Glomerular visceral epithelial cell (primary cell): ENCODE data around the gene PPP2R3C.
"Not testable (repeated sequence)": the region's sequence is repeated elsewhere in the genome, so short reads cannot be mapped to it uniquely, and the experiment has no call there.

ENCODE experiments used
- DNase-seq: peaks from one replicate; pipeline ENCODE4 v3.0.0-alpha.2; 2016; ENCODE audit errors: extremely low spot score

The PPP2R3C gene

DNA sequence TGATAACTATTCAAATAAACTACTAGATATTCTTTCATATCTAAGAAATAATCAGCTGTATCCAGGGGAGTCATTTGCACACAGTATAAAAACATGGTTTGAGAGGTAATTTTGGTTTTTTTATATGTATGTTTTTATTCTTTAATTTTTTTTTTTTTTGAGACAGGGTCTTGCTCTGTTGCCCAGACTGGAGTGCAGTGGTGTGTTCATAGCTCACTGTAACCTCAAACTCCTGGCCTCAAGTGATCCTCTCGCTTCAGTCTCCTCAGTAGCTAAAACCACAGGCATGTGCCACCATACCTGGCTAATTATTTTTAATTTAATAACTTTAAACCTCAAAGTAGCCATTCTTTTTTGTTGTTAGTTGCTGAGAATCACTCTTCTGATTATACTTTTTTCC lies 2.3 kb upstream of the PPP2R3C start:
- DNase-seq, result peak; percentile 30

DNA sequence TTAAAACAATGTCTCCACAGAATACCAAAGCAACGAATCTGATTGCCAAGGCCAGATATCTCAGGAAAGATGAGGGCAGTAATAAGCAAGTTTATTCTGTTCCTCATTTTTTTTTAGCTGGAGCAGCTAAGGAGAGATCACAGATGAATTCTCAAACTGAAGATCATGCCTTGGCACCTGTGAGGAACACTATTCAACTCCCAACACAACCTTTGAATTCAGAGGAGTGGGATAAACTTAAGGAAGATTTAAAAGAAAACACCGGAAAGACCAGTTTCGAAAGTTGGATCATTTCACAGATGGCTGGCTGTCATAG lies 1.6 kb upstream of the PPP2R3C start:
- DNase-seq, result no peak

DNA sequence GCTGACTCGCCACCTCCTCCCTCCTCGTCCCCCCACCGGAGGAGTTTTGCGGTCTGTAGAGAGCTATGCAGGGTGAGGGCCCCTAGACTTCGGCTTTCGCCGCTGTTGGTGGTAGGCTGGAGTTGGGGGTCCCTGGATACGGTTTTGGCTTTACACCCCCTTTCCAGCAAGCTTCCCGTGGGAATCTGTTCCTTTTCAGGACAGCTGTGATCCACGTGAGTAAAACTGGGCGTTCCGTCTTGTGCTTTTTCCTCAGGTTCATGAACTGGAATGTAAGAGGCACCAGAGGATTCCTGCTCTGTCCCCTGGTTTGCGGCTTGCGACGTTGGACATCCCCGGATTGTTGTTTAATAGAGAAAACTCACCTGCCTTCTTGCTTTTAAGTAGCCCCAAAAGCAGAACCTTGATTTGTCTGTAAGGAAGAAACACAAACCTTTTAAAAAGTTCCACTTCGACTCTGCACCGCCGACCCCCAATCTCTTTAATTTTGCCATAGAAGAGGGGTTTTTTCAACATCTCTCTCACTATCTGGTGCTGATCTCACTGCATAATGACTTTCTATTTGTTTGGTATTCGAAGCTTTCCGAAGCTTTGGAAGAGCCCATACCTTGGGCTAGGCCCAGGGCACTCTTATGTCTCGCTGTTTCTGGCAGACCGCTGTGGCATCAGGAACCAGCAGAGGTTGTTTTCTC lies 1.1 kb upstream of the PPP2R3C start:
- DNase-seq, result peak; percentile 10

DNA sequence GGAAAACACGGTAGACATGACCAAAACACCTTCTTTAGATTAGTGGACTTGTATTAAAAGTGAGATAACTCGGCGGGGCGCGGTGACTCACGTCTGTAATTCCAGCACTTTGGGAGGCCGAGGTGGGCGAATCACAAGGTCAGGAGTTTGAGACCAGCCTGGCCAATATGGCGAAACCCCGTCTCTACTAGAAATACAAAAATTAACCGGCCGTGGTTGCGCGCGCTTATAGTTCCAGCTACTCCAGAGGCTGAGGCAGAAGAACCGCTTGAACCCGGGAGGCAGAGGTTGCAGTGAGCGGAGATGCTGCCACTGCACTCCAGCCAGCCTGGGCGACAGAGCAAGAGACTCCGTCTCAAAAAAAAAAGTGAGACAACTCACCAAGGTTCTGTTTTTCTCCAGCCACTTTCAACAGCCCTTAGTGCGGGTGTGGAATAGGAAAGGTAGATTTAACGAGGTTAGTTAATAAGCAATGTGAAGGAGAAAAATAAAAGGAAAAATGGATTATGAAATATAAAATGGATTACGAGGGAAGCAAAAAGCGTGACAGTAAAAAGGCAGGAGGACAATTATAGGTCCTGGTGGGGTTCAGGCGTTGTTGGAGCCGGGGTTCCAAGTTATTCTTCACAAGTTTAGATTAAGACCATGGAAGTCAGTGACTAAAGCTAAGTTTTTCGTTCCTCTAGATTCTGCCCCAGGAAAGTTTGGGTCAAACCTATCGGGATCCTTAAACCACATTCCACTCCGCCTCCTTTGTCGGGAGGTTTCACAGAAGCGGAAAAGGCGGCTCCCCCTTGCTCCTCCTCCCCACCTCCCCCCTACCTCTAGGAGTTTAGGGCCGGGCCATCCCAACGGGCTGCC lies 534 bp downstream of the PPP2R3C start:
- peak; percentile 21 for DNase-seq

DNA sequence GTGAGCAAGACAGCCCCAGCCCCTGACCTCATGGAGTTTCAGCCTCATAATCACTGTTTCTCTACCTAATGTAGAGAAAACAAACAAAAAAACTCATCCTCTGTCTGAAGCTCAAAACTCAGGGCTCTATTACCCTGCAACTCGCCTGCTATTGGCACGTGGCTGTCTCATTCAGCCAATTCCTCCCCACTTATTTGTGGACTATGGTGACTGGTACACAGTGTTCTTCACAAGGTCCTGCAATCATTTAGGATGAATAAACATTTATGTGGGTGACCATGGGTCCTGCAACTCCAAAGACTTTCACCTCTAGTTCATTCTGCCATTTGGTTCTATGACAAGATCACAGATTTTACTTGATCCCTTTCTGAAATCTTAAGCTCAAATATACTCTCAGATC lies 4.7 kb downstream of the PPP2R3C start:
- DNase-seq, result no peak

DNA sequence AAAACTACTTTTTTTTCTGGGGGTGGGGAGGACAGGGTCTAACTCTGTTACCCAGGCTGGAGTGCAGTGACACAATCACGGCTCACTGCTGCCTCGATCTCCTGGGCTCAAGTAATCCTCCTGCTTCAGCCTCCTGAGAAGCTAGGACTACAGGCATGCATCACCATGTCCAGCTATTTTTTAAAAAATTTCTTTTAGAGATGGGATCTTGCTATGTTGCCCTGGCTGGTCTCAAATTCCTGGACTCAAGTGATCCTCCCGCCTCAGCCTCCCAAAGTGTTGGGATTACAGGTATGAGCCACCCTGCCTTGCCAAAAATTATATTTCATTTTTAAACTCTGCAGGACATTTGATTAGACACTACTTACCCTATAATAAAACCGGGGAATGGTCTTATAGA lies 5.5 kb downstream of the PPP2R3C start:
- DNase-seq, result no peak

DNA sequence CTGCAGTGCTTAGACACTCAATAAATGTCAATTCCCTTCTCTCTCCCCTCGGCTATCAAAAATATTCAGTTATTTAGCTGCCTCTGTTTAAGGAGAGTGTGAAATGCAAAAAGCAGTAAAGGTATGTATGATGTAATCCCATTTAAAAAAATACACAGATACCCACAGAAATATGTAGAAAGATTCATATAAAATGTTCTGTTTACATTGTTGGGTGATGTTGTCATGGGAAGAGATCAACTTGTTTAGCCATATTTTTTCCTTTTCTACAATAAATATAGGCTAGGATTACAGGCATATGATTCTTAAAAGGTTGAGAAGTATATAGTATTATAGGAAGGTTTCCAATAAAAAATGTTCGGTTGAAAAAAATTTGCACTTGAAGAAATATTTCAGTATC lies 7.8 kb downstream of the PPP2R3C start:
- no peak for DNase-seq

DNA sequence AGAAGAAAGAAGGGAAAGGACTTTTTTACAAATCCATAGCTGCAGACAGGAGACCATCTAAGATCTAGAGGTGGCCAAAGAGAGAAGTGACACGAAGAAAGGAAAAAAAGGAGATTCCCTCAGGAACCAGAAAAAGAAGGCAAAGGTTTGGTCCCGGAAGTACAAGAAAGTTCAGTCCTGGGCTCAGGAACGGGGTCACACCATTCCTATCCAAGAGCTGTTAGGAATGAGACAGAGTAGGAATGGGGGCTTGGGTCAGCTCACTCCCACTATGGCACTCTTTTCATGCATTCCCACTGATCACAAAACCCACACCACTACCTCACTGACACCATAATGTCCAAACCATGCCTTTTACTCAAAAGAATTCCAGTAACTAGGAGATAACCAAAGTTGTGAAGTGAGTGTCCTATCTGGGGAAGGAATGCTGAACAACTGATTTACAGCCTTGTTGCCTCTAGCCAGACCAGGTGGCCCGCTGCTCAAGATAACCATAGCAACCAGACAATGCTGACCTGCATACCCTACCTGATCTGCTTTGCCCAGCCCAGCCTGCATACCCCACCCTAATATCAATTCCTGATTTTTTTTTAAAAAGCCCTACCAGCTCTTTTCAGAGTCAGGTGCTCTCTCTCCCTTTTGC lies 8.4 kb downstream of the PPP2R3C start:
- no peak for DNase-seq

DNA sequence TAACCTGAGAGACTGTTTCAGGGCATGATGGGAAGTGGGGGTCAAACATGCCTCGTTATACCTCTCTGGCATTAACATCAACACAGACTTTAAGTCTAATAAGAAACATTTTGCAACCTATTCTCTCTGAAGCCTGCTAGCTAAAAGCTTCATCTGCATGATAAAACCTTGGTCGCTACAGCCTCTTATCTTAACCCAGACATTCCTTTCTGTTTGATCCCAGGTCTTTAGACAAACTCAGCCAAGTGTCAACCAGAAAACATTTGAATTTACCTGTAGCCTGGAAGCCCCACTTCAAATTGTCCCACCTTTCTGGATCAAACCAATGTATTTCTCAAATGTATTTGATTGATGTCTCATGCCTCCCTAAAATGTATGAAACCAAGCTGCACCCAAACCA lies 9.1 kb downstream of the PPP2R3C start:
- no peak for DNase-seq

DNA sequence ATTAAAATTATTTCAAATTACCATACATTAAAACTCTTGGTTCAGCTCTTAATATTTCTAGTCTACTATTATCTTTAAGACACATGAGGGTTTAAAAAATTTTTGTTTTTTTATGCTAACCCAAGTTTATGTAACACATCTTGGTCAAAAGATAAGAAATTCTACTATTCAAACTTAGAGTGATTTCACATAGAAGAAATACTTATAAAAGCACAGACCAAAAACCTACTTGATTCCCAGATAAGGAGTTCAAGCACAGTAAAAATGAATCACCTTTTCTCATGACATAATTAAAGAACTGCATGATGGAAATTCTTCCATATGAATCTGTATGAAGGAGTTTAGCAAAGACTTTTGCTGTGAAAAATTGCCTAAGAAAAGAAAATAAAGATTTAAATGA lies 13.9 kb downstream of the PPP2R3C start:
- no peak for DNase-seq

DNA sequence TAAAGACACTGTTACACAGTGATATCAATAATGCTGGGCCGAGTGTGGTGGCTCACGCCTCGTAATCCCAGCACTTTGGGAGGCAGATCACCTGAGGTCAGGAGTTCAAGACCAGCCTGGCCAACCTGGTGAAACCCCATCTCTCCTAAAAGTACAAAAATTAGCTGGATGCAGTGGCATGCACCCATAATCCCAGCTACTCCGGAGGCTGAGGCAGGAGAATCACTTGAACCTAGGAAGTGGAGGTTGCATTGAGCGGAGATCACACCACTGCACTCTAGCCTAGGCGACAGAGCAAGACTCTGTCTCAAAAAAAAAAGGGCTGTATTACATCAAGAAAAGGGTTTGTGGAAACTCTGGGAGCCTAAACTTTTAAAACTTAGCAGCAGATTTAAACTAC lies 27.1 kb downstream of the PPP2R3C start:
- not testable (repeated sequence) for DNase-seq

DNA sequence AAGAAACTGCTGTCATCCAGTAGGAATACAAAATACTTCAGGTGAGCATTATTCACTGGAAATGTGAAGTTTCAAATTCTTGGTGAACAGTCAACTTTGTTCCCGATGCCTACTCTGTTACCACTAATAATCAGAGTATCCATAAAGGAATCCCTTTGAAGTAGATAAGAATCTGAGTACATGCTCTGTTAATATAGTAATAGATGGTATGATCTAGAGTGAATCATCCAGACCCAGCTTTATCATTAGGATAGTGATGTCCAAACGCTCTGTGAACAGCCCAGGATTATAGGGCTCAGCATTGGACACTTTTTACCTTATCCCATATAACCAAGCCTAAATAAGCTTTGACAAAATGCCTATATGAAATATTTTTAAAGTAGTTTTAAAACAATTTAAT lies 33.3 kb downstream of the PPP2R3C start:
- no peak for DNase-seq

DNA sequence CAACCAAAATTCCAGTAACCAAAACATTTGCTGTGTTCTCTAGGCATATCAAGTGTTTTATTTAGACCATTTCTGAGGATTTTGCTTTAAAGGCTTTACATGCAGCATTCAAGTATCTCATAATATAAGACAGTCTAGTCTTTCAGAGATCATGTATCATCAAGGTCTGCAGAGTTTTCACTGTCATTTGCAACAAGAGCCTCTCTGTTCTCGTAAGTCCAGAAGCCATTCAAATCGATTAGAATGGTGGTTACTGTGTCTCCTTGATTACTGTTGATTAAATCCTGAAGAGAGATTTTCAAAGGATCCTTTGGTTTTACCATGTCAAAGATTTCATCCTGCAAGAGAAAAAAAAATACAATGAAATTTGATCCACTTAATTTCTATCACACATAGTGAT lies 36.3 kb downstream of the PPP2R3C start:
- no peak for DNase-seq

DNA sequence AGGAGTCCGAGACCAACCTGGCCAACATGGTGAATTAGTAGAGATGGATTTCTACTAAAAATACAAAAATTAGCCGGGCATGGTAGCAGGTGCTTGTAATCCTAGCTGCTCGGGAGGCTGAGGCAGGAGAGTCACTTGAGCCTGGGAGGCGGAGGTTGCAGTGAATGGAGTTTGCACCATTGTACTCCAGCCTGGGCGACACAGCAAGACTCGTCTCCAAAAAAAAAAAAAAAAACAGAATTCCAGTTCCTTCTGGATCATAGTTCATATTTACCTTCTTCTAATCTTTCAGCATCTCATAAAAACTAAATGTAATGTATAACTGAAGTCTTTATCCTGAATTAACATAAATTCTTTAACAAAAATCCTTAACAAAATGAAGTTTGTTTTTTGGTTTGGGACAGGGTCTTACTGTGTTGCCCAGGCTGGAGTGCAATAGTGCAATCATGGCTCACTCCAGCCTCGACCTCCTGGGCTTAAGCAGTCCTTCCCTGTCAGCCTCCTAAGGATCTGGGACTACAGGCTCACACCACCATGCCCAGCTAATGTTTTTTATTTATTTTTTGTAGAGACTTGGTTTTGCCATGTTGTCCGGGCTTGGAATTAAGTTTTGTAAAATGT lies 38.1 kb downstream of the PPP2R3C start:
- no peak for DNase-seq

DNA sequence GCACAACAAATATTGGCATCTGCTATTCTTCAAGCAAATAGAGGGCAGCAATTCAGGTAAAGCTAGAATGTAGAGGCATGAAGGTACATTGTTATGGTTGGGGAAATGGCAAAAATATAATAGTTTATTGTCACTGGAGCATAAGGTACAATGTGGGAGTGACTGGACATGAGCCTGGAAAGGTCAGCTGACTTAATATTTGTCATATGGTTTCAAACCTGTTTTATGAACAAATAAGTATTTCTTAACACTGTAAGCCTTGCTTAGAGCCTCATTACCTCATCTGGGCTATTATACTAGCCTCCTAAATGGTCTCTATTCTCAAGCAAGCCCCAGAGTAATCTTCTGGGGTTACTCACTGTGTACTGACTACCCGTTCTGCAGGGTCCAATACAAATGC lies 42.0 kb downstream of the PPP2R3C start:
- no peak for DNase-seq

DNA sequence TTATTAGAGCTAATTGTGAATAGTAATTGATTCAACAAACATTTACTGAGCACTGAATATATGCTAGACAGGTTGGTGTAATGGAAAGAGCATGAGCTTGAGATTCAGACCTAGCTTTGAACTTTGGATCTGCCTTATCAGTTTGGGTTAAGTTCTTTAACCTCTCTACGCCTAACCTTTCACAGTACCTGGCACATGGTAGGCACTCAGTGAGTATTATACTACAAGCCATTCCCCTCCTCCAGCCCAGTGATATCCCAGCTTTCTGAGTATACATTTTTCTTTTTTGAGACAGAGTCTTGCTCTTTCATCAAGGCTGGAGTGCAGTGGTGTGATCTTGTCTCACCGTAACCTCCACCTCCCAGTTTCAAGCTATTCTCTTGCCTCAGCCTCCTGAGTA lies 43.7 kb downstream of the PPP2R3C start:
- DNase-seq, result no peak

DNA sequence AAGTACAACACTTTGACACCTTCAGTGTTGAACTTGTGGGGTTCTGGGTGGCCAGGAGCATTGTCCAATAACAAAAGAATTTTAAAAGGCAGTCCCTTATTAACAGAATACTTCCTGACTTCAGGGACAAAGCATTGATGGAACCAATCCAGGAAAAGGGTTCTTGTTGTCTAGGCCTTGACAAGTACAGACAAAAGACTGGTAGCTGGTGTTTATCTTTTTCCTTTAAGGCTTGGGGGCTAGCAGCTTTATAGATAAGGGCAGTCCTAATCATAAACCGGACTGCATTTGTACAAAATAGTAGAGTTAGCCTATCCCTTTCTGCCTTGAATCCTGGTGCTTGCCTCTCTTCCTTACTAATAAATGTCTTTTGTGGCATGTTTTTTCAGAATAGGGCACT lies 48.3 kb downstream of the PPP2R3C start:
- no peak for DNase-seq

DNA sequence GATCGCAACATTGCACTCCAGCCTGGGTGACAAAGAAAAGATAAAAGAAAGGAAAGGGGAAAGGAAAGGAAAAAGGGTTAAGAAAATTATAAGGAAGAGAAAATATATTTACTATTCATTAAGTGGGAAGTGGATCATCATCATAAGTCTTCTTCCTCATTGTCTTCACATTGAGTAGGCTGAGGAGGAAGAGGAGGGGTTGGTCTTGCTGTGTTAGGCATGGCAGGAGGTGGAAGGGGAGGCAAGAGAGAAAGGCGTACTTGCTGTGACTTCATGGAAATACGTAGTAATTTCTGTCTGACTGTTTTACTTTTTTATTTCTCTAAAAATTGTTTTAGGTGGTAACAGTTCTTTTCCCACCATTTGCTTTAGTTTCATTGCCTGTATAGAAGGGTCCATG lies 49.6 kb downstream of the PPP2R3C start:
- no peak for DNase-seq

DNA sequence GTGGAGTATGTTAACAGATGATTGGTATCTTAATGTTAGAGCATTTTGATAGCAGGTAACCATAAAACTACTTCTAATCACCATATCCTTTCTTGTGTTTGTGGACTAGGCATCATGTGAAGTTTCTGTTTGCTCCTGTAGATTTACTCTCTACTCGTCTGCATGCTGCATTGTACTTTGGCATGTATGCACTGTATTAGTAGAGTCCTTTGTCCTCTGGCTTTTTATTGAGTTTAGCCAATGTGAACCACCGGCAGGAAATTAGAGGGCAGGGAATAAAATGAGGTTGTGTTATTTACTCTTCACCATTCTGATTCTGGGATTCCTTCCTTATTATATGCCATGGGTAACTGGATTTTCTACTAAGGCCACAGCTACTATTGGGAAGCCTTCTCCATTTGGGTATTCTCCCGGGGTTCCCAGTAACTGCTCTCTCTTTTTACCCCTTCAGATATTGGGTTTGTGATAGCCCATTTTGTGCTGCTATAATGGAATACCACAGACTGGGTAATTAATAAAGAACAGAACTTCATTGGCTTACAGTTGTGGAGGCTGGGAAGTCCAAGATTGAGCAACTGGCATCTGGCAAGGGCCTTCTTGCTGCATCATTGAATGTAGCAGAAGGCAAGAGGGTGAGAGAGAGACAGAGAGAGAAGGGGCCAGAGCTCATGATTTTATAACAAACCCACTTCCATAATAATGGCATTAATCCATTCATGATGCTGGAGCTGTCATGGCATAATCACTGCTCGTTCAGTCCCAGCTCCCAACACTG lies 53.4 kb downstream of the PPP2R3C start:
- no peak for DNase-seq

DNA sequence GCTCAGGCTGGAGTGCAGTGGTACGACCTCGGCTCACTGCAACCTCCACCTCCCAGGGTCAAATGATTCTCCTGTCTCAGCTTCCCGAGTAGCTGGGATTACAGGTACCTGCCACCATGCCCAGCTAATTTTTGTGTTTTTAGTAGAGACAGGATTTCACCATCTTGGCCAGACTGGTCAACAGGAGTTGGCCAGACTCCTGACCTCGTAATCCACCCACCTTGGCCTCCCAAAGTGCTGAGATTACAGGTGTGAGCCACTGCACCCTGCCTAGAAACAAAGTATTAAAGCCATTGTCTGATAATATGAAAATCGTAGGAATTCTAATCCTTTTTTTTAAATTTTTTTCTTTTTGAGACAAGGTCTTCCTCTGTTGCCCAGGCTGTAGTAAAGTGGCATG lies 56.1 kb downstream of the PPP2R3C start:
- DNase-seq, result not testable (repeated sequence)

DNA sequence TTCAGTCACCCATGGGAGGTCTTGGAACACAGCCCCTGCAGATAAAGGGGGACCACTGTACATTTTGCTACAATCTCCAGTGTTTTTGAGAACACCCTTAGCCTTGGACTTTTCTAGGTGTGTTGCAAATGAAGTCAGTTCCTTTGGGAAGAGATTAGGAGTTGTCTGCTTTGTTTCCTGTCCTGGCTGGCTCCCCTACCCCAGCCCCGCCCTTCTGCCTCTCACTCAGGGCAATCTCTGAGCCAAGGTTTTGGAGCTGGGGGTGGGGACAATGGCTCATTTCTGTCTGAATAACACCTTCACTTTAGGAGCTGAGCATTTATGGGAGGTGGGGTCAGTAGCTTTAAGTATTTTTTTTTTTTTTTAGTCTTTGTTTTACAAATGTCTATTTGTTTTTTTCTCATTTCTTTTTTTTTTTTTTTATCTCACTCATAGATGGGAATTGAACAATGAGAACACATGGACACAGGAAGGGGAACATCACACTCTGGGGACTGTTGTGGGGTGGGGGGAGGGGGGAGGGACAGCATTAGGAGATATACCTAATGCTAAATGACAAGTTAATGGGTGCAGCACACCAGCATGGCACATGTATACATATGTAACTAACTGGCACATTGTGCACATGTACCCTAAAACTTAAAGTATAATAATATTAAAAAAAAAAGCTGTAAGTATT lies 60.5 kb downstream of the PPP2R3C start:
- peak; percentile 5 for DNase-seq
